GM12872 (cell line): ENCODE measurements around the gene STIP1.

ENCODE experiments used
- CTCF ChIP-seq: IDR thresholded peaks from 3 replicates; pipeline ENCODE4 v1.5.1; 2011; ENCODE audit warnings: low read depth, mild to moderate bottlenecking, low read length, moderate library complexity; ENCODE audit not compliant: insufficient read depth

STIP1 gene

GRCh38 chr11:64227405-64227956 lies 41.5 kb downstream of the STIP1 start:
- TF ChIP-seq CTCF = no peak

GRCh38 chr11:64229090-64229743 lies 43.2 kb downstream of the STIP1 start:
- TF ChIP-seq CTCF = no peak

GRCh38 chr11:64229744-64230170 lies 43.8 kb downstream of the STIP1 start:
- no peak for TF ChIP-seq CTCF

- no peak for TF ChIP-seq CTCF
Observed at GRCh38 chr11:64230171-64230984, 44.4 kb downstream of the STIP1 start, which contains the start of gene DNAJC4. Gene DNAJC4, plus strand, starts transcription at chr11:64230548. Its CDS starts 307 bp downstream, at chr11:64230855.

GRCh38 chr11:64230985-64231365 lies 45.0 kb downstream of the STIP1 start:
- TF ChIP-seq CTCF = no peak

- no peak for TF ChIP-seq CTCF
Observed at GRCh38 chr11:64231546-64231945, 45.6 kb downstream of the STIP1 start.

- TF ChIP-seq CTCF = no peak
Observed at GRCh38 chr11:64232182-64232966, 46.4 kb downstream of the STIP1 start.
